ENCODE results near the gene STXBP2. TPM values are rescaled to one million over a fixed set of nuclear protein-coding genes. Genes with fewer than 3 reads are reported as not detected.
A peak's percentile ranks its signal among the peaks of the same experiment; 100 is the strongest.

The STXBP2 gene
- total RNA-seq, 2 donors from 2014 or later: 256 to 274 TPM

- H3K9me3 ChIP-seq (ENCODE audit: control insufficient read depth, low read length, poor library complexity, severe bottlenecking): no peaks in the 10 kb centered on the region
- peaks cover 20% of the 10 kb centered on the region for H3K27me3 Mint-ChIP-seq
- H3K4me3 Mint-ChIP-seq: no peak overlapping the region
- no peak for ATAC-seq
- H3K27ac Mint-ChIP-seq: no peak overlapping the region
- peaks cover 2% of the 10 kb centered on the region for H3K4me1 Mint-ChIP-seq
- DNase-seq: no peak
- peaks cover 6% of the 10 kb centered on the region for H3K36me3 Mint-ChIP-seq (ENCODE audit: low read depth)
Measured at GRCh38 chr19:7606289-7606688, 30.6 kb upstream of the STXBP2 start.

- Mint-ChIP-seq H3K4me1 (peaks cover 2% of the 10 kb centered on the region), H3K4me3 (no peak overlapping the region), H3K36me3 (ENCODE audit: low read depth) (peaks cover 6% of the 10 kb centered on the region), H3K27ac (no peak overlapping the region), H3K27me3 (peaks cover 14% of the 10 kb centered on the region)
- ATAC-seq (no peak), DNase-seq (no peak)
- H3K9me3 ChIP-seq (ENCODE audit: control insufficient read depth, low read length, poor library complexity, severe bottlenecking): no peaks in the 10 kb centered on the region
Measured at GRCh38 chr19:7607212-7607873, 29.6 kb upstream of the STXBP2 start.

- Mint-ChIP-seq H3K4me3 (no peak overlapping the region), H3K27me3 (peaks cover 10% of the 10 kb centered on the region), H3K36me3 (ENCODE audit: low read depth) (peaks cover 6% of the 10 kb centered on the region), H3K4me1 (peaks cover 2% of the 10 kb centered on the region), H3K27ac (no peak overlapping the region)
- DNase-seq (no peak), ATAC-seq (no peak)
- H3K9me3 ChIP-seq (ENCODE audit: control insufficient read depth, low read length, poor library complexity, severe bottlenecking): no peaks in the 10 kb centered on the region
Measured at GRCh38 chr19:7607874-7608560, 28.9 kb upstream of the STXBP2 start.

- Mint-ChIP-seq H3K4me3 (no peak overlapping the region), H3K36me3 (ENCODE audit: low read depth) (no peaks in the 10 kb centered on the region), H3K4me1 (no peaks in the 10 kb centered on the region), H3K27ac (no peak overlapping the region), H3K27me3 (no peaks in the 10 kb centered on the region)
- ATAC-seq: no peak
- H3K9me3 ChIP-seq (ENCODE audit: control insufficient read depth, low read length, poor library complexity, severe bottlenecking): no peaks in the 10 kb centered on the region
- DNase-seq: no peak
Measured at GRCh38 chr19:7610491-7611240, 26.2 kb upstream of the STXBP2 start.

GRCh38 chr19:7611541-7612279, 25.2 kb upstream of the STXBP2 start:
- no peak for DNase-seq
- Mint-ChIP-seq H3K27me3 (no peaks in the 10 kb centered on the region), H3K27ac (no peak overlapping the region), H3K4me1 (no peaks in the 10 kb centered on the region), H3K36me3 (ENCODE audit: low read depth) (no peaks in the 10 kb centered on the region), H3K4me3 (no peak overlapping the region)
- no peaks in the 10 kb centered on the region for H3K9me3 ChIP-seq (ENCODE audit: control insufficient read depth, low read length, poor library complexity, severe bottlenecking)
- ATAC-seq: no peak

- Mint-ChIP-seq H3K27me3 (no peaks in the 10 kb centered on the region), H3K36me3 (ENCODE audit: low read depth) (no peaks in the 10 kb centered on the region), H3K27ac (no peak overlapping the region), H3K4me3 (no peak overlapping the region), H3K4me1 (no peaks in the 10 kb centered on the region)
- no peaks in the 10 kb centered on the region for H3K9me3 ChIP-seq (ENCODE audit: control insufficient read depth, low read length, poor library complexity, severe bottlenecking)
- DNase-seq (no peak), ATAC-seq (no peak)
Measured at GRCh38 chr19:7612282-7613274, 24.3 kb upstream of the STXBP2 start.

GRCh38 chr19:7614859-7615741, 21.8 kb upstream of the STXBP2 start:
- no peak for DNase-seq
- Mint-ChIP-seq H3K4me1 (no peaks in the 10 kb centered on the region), H3K27ac (no peak overlapping the region), H3K27me3 (no peaks in the 10 kb centered on the region), H3K36me3 (ENCODE audit: low read depth) (peaks cover 2% of the 10 kb centered on the region), H3K4me3 (no peak overlapping the region)
- no peak for ATAC-seq
- no peaks in the 10 kb centered on the region for H3K9me3 ChIP-seq (ENCODE audit: control insufficient read depth, low read length, poor library complexity, severe bottlenecking)

- no peaks in the 10 kb centered on the region for H3K9me3 ChIP-seq (ENCODE audit: control insufficient read depth, low read length, poor library complexity, severe bottlenecking)
- ATAC-seq: no peak
- Mint-ChIP-seq H3K36me3 (ENCODE audit: low read depth) (peaks cover 2% of the 10 kb centered on the region), H3K27ac (no peak overlapping the region), H3K4me1 (no peaks in the 10 kb centered on the region), H3K4me3 (no peak overlapping the region), H3K27me3 (no peaks in the 10 kb centered on the region)
- no peak for DNase-seq
Measured at GRCh38 chr19:7617172-7617571, 19.7 kb upstream of the STXBP2 start.

GRCh38 chr19:7617735-7618134, 19.2 kb upstream of the STXBP2 start:
- H3K9me3 ChIP-seq (ENCODE audit: control insufficient read depth, low read length, poor library complexity, severe bottlenecking): no peaks in the 10 kb centered on the region
- no peaks in the 10 kb centered on the region for H3K4me1 Mint-ChIP-seq
- H3K4me3 Mint-ChIP-seq: no peak overlapping the region
- DNase-seq (no peak), ATAC-seq (no peak)
- H3K36me3 Mint-ChIP-seq (ENCODE audit: low read depth): peaks cover 3% of the 10 kb centered on the region
- H3K27ac Mint-ChIP-seq: no peak overlapping the region
- H3K27me3 Mint-ChIP-seq: no peaks in the 10 kb centered on the region

- no peak for ATAC-seq
- H3K4me1 Mint-ChIP-seq: no peaks in the 10 kb centered on the region
- H3K27ac Mint-ChIP-seq: peak overlapping the region; percentile 59
- H3K36me3 Mint-ChIP-seq (ENCODE audit: low read depth): peaks cover 7% of the 10 kb centered on the region
- no peaks in the 10 kb centered on the region for H3K9me3 ChIP-seq (ENCODE audit: control insufficient read depth, low read length, poor library complexity, severe bottlenecking)
- no peak for DNase-seq
- no peaks in the 10 kb centered on the region for H3K27me3 Mint-ChIP-seq
- H3K4me3 Mint-ChIP-seq: peak overlapping the region; percentile 57
Measured at GRCh38 chr19:7618348-7618747, 18.6 kb upstream of the STXBP2 start.

GRCh38 chr19:7618771-7619510, 18.0 kb upstream of the STXBP2 start:
- H3K36me3 Mint-ChIP-seq (ENCODE audit: low read depth): peaks cover 7% of the 10 kb centered on the region
- no peaks in the 10 kb centered on the region for H3K9me3 ChIP-seq (ENCODE audit: control insufficient read depth, low read length, poor library complexity, severe bottlenecking)
- ATAC-seq (no peak), DNase-seq (no peak)
- H3K4me1 Mint-ChIP-seq: no peaks in the 10 kb centered on the region
- peak overlapping the region; percentile 57 for H3K4me3 Mint-ChIP-seq
- H3K27ac Mint-ChIP-seq: peak overlapping the region; percentile 59
- no peaks in the 10 kb centered on the region for H3K27me3 Mint-ChIP-seq
